Endothelial cell of umbilical vein (primary cell): ENCODE measurements around the gene CROCC2.

Source experiments
- JUN ChIP-seq: IDR thresholded peaks from 2 replicates; pipeline ENCODE4 v1.6.1; 2011; ENCODE audit warnings: borderline replicate concordance, low read depth; ENCODE audit not compliant: insufficient read length, insufficient read depth
- POLR2A ChIP-seq: IDR thresholded peaks from 2 replicates; pipeline ENCODE4 v1.6.1; 2012; ENCODE audit warnings: low read depth, mild to moderate bottlenecking, control low read depth, low read length

DNA sequence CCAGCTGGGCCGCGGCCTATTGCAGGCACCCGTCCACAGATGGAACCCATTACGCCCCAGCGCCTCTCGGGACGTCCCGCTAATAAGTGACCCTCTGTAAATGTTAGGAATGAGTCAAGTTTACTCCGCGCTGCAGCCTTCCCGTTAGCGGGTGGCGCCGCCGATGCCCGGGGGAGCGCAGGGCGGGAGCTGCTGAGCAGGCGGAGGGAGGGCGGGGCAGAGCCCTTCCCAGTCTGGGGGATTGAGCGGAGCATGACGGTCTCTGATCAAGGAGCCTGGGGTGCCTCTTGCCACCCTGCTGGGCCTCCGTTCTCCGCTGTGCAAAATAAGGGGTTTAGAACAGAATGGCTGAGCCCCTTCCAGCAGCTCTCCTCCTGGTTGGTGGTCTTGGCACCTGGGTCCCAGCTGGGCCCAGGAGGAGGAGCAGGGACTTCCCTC, 10.5 kb downstream of the CROCC2 start:
- no peak for TF ChIP-seq JUN
- TF ChIP-seq POLR2A = no peak
